ENCODE results near the gene TNNI2. TPM values are rescaled to one million over a fixed set of nuclear protein-coding genes. Genes with fewer than 3 reads are reported as not detected.
A peak's percentile ranks its signal among the peaks of the same experiment; 100 is the strongest.

TNNI2 gene
- polyA plus RNA-seq, 1 of the 3 experiments (the other 2 are of a cell fraction) = not detected

DNA sequence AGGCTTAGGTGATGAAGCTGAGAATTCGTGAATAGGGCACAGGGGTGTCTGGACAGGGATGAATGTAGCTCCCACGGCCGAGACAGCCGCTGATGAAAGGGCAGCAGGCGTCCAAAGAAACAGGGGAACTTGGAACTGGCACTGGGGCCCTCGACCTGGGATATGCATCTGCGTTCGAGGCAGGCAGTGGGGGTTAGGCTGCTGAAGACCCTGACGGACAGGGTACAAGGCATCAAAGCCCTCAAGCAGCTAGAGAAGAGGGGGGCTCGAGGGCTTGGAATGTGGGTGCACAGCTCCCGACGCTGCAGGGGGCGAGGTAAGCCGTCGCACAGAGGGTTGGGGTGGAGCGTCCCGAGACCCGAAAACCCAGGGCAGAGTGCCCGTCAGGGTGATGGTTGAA, 10.8 kb upstream of the TNNI2 start:
- Histone ChIP-seq H4K20me1 (ENCODE audit: insufficient read depth) (no peaks in the 10 kb centered on the region), H3K9me3 (no peaks in the 10 kb centered on the region), H3K4me2 (peak overlapping the region; percentile 70; the same call in 1 of the 2 replicates), H3K27ac (ENCODE audit: low read depth in 2 of 2, low read length in 1 of 2) (peak overlapping the region in 1 of 2 experiments; percentile 87; a peak in 2 of 4 replicates), H2AFZ (ENCODE audit: low read depth) (no peak overlapping the region), H3K4me1 (ENCODE audit: control insufficient read depth in 1 of 2, insufficient read depth in 2 of 2, low read depth in 1 of 2, low read length in 1 of 2) (peaks cover 13 to 59% of the 10 kb centered on the region in 2 experiments; a peak in 3 of 4 replicates), H3K36me3 (replicated peaks in 1 of 2; ENCODE audit: control insufficient read depth in 1 of 2, insufficient read depth in 2 of 2, low read length in 1 of 2) (no peaks in the 10 kb centered on the region), H3K9ac (no peak overlapping the region), H3K4me3 (ENCODE audit: low read depth in 2 of 2, low read length in 1 of 2) (no peak overlapping the region), H3K79me2 (ENCODE audit: insufficient read depth) (no peaks in the 10 kb centered on the region), H3K27me3 (ENCODE audit: insufficient read depth) (no peaks in the 10 kb centered on the region), H3K9me2 (no peaks in the 10 kb centered on the region), H3F3A (replicated peaks; ENCODE audit: insufficient read depth) (peaks cover 3% of the 10 kb centered on the region)
- DNase-seq = no peak
- ChIA-PET POLR2A (interaction anchor here (1.2 to 1.6 kb wide), 2 partner anchors 83 to 128 kb away, joined by 3 to 5 read pairs; no protein-coding TSS in a partner anchor), CTCF (interaction anchor here (0.9 to 20.8 kb wide), 10 partner anchors 10 to 322 kb away, joined by 3 to 585 read pairs (median 4); partner anchors contain the start of genes CTSD, IGF2 and TNNI2)
- no peak for TF ChIP-seq TAF1 (IDR thresholded peaks at IDR 0.05; ENCODE audit: borderline replicate concordance, low read depth, low read length)
- no peak for TF ChIP-seq MEF2A (IDR thresholded peaks at IDR 0.05; ENCODE audit: borderline replicate concordance, low read depth)
- TF ChIP-seq NRF1 (IDR thresholded peaks at IDR 0.05; ENCODE audit: low read depth, low read length) = no peak
- 79% methylated on average over 19 of the region's 19 CpGs for WGBS (ENCODE audit: low lambda C conversion rate)

DNA sequence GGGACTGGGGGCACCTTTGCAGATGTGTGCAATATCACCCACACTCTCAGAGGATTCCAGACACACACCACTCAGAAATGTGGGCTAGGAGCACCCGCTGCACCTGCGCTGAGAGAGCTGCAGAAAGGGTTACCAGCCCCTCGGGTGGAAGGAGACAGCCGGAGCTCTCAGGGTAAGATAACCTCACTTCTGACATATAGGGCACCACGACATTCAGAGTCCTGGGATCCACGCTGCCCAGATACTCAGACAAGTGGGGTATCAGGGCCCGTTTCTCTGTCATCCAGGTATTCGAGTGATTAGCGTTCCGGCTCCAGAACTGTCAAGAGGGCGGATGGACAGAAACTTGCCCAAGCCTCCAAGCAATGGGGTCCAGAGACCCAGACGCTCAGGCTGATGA, 10.2 kb upstream of the TNNI2 start:
- H3F3A ChIP-seq (replicated peaks; ENCODE audit: insufficient read depth) = peaks cover 3% of the 10 kb centered on the region
- H3K4me1 ChIP-seq (ENCODE audit: control insufficient read depth in 1 of 2, insufficient read depth in 2 of 2, low read depth in 1 of 2, low read length in 1 of 2) = peaks cover 13 to 65% of the 10 kb centered on the region in 2 experiments; a peak in 3 of 4 replicates
- ChIA-PET CTCF (interaction anchor here (1.0 to 20.8 kb wide), 8 partner anchors 10 to 321 kb away, joined by 3 to 585 read pairs (median 4); partner anchors contain the start of genes CTSD, IGF2 and TNNI2), POLR2A (interaction anchor here (1.6 kb wide), 1 partner anchor 127 kb away, joined by 5 read pairs; no protein-coding TSS in a partner anchor)
- no peak for DNase-seq
- H3K4me3 ChIP-seq (ENCODE audit: low read depth in 2 of 2, low read length in 1 of 2) = no peak overlapping the region
- no peak overlapping the region for H2AFZ ChIP-seq (ENCODE audit: low read depth)
- H3K9me2 ChIP-seq = no peaks in the 10 kb centered on the region
- no peak overlapping the region; a peak in 1 of 4 replicates for H3K27ac ChIP-seq (ENCODE audit: low read depth in 2 of 2, low read length in 1 of 2)
- peak overlapping the region; percentile 41; the same call in 1 of the 2 replicates for H3K4me2 ChIP-seq
- no peaks in the 10 kb centered on the region for H3K9me3 ChIP-seq
- TF ChIP-seq EP300 (IDR thresholded peaks at IDR 0.05; ENCODE audit: borderline replicate concordance in 1 of 2, low read depth in 1 of 2, low read length in 1 of 2) (no peak), ELF1 (IDR thresholded peaks at IDR 0.05) (no peak), MXI1 (IDR thresholded peaks at IDR 0.05; ENCODE audit: low read depth, low read length) (no peak), JUND (IDR thresholded peaks at IDR 0.05) (no peak), FOXJ3 (CRISPR knock-in tag; IDR thresholded peaks at IDR 0.05) (no peak), NFIC (IDR thresholded peaks at IDR 0.05; ENCODE audit: borderline replicate concordance) (no peak)
- no peaks in the 10 kb centered on the region for H4K20me1 ChIP-seq (ENCODE audit: insufficient read depth)
- H3K27me3 ChIP-seq (ENCODE audit: insufficient read depth) = no peaks in the 10 kb centered on the region
- no peak overlapping the region for H3K9ac ChIP-seq
- no peaks in the 10 kb centered on the region for H3K79me2 ChIP-seq (ENCODE audit: insufficient read depth)
- H3K36me3 ChIP-seq (replicated peaks in 1 of 2; ENCODE audit: control insufficient read depth in 1 of 2, insufficient read depth in 2 of 2, low read length in 1 of 2) = no peaks in the 10 kb centered on the region
- WGBS (ENCODE audit: low lambda C conversion rate) = 71% methylated on average over 7 of the region's 12 CpGs

DNA sequence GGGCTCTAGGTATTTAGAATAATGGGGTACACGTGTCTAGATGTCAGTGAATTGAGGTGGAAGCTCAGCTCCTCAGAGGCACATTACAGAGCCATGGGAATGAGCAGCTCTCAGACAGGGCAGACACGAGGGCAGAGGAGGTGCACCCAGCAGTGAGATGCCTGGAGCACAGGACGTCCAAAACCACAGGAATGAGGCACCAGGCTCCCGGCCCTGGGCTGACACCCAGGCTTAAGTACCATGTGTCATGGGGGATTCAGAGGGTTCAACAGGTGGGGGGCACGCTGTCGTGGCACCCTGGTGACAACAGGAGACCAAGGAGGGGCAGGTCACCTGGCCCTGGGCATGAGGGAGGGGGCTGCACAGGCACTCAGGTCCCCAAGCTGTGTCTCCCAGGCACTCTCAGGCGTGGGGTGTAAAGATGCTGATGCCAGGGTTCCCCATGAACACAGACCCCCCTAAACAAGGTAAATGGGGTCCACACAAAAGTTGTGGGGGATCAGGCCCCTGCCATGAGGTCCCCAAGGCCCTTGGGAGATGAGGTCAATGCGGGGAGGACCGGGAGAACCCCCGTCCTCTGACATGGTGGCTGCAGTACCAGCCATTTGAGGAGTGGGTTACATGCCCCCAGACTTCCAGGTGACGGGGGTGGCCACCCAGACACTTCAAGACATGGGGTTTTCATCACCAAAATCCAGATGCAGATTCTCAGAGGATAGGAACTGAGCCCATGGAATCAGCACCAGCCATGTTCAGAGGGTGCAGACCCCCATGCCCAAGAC, 9.6 kb upstream of the TNNI2 start:
- ChIA-PET POLR2A (no interaction called here), CTCF (interaction anchor here (1.1 to 20.8 kb wide), 7 partner anchors 11 to 321 kb away, joined by 4 to 585 read pairs (median 148); partner anchors contain the start of gene IGF2)
- Histone ChIP-seq H3K79me2 (ENCODE audit: insufficient read depth) (no peaks in the 10 kb centered on the region), H3K9me2 (no peaks in the 10 kb centered on the region), H3K9ac (no peak overlapping the region), H4K20me1 (ENCODE audit: insufficient read depth) (no peaks in the 10 kb centered on the region), H3K27ac (ENCODE audit: low read depth in 2 of 2, low read length in 1 of 2) (no peak overlapping the region; a peak in 1 of 4 replicates), H3K4me3 (ENCODE audit: low read depth in 2 of 2, low read length in 1 of 2) (no peak overlapping the region), H3K4me1 (ENCODE audit: control insufficient read depth in 1 of 2, insufficient read depth in 2 of 2, low read depth in 1 of 2, low read length in 1 of 2) (peaks cover 13 to 72% of the 10 kb centered on the region in 2 experiments; a peak in 3 of 4 replicates), H2AFZ (ENCODE audit: low read depth) (no peak overlapping the region), H3K36me3 (replicated peaks in 1 of 2; ENCODE audit: control insufficient read depth in 1 of 2, insufficient read depth in 2 of 2, low read length in 1 of 2) (no peaks in the 10 kb centered on the region), H3K4me2 (peak overlapping the region; percentile 41; the same call in 1 of the 2 replicates), H3F3A (replicated peaks; ENCODE audit: insufficient read depth) (peaks cover 3% of the 10 kb centered on the region), H3K9me3 (no peaks in the 10 kb centered on the region), H3K27me3 (ENCODE audit: insufficient read depth) (no peaks in the 10 kb centered on the region)
- no peak for DNase-seq
- WGBS (ENCODE audit: low lambda C conversion rate) = 48% methylated on average over 8 of the region's 11 CpGs
- TF ChIP-seq, protein P1, sequence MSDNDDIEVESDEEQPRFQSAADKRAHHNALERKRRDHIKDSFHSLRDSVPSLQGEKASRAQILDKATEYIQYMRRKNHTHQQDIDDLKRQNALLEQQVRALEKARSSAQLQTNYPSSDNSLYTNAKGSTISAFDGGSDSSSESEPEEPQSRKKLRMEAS (IDR thresholded peaks at IDR 0.05; ENCODE audit: low read depth) = 0 out of 2 replicates have a peak, but pooled peaks have one; percentile 52
- TF ChIP-seq FOXM1 (IDR thresholded peaks at IDR 0.05; ENCODE audit: low read depth) (no peak), MXI1 (IDR thresholded peaks at IDR 0.05; ENCODE audit: low read depth, low read length) (0 out of 2 replicates have a peak, but pooled peaks have one; percentile 19), TCF12 (IDR thresholded peaks at IDR 0.05) (0 out of 2 replicates have a peak, but pooled peaks have one; percentile 32), NFIC (IDR thresholded peaks at IDR 0.05; ENCODE audit: borderline replicate concordance) (peak; percentile 31; the same call in 1 of the 2 replicates), POLR2AphosphoS5 (IDR thresholded peaks at IDR 0.05; ENCODE audit: low read depth, low read length) (no peak)
- TF ChIP-seq, protein P2, sequence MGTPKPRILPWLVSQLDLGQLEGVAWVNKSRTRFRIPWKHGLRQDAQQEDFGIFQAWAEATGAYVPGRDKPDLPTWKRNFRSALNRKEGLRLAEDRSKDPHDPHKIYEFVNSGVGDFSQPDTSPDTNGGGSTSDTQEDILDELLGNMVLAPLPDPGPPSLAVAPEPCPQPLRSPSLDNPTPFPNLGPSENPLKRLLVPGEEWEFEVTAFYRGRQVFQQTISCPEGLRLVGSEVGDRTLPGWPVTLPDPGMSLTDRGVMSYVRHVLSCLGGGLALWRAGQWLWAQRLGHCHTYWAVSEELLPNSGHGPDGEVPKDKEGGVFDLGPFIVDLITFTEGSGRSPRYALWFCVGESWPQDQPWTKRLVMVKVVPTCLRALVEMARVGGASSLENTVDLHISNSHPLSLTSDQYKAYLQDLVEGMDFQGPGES (IDR thresholded peaks at IDR 0.05; ENCODE audit: low read depth, low read length) = no peak
- TF ChIP-seq, protein P3, sequence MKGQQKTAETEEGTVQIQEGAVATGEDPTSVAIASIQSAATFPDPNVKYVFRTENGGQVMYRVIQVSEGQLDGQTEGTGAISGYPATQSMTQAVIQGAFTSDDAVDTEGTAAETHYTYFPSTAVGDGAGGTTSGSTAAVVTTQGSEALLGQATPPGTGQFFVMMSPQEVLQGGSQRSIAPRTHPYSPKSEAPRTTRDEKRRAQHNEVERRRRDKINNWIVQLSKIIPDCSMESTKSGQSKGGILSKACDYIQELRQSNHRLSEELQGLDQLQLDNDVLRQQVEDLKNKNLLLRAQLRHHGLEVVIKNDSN (IDR thresholded peaks at IDR 0.05; ENCODE audit: borderline replicate concordance, low read depth) = no peak

All from SK-N-SH (cell line).